NCI-H2227 treated with DMSO at 0.1 percent for 48 hours (cell line): ENCODE measurements around the gene TMEM235.

Experiments
- DNase-seq: peaks from one replicate; lab custom pipeline; 2025; lab: John Stamatoyannopoulos, UW

Gene TMEM235

GRCh38 chr17:78272181-78272913 is 40.9 kb downstream of the TMEM235 start:
- no peak for DNase-seq

GRCh38 chr17:78272914-78273258 is 41.5 kb downstream of the TMEM235 start:
- DNase-seq, result no peak

GRCh38 chr17:78273813-78274212 is 42.4 kb downstream of the TMEM235 start:
- DNase-seq, result no peak

- DNase-seq, result no peak
Measured at GRCh38 chr17:78275355-78275754, 43.9 kb downstream of the TMEM235 start.

GRCh38 chr17:78276098-78276887 is 44.9 kb downstream of the TMEM235 start:
- no peak for DNase-seq

GRCh38 chr17:78278139-78278741 is 46.8 kb downstream of the TMEM235 start:
- DNase-seq, result peak; percentile 22

- no peak for DNase-seq
Measured at GRCh38 chr17:78279360-78279990, 48.0 kb downstream of the TMEM235 start.

GRCh38 chr17:78281249-78281845 is 49.9 kb downstream of the TMEM235 start:
- DNase-seq, result no peak

- no peak for DNase-seq
Measured at GRCh38 chr17:78284146-78284545, 52.7 kb downstream of the TMEM235 start.

- DNase-seq, result no peak
Measured at GRCh38 chr17:78289004-78289403, 57.6 kb downstream of the TMEM235 start.

- DNase-seq, result peak; percentile 89
Measured at GRCh38 chr17:78289802-78290363, 58.5 kb downstream of the TMEM235 start.
